HepG2 (cell line): ENCODE data around the gene NEU1. TPM values are rescaled to one million over a fixed set of nuclear protein-coding genes. Genes with fewer than 3 reads are reported as not detected.

Experiments
- E2F1 ChIP-seq: sonication (generic); formaldehyde crosslinking; IDR thresholded peaks from 2 replicates; pipeline ENCODE4 v1.5.0; 2020; ENCODE audit warnings: missing genetic modification reagents
- EEA1 ChIP-seq: sonication (generic); formaldehyde crosslinking; IDR thresholded peaks from 2 replicates; pipeline ENCODE4 v1.5.1; 2020; ENCODE audit warnings: mild to moderate bottlenecking, missing genetic modification reagents, borderline replicate concordance
- HOXA5 ChIP-seq: sonication (generic); formaldehyde crosslinking; IDR thresholded peaks from 2 replicates; pipeline ENCODE4 v1.4.0; 2020; ENCODE audit warnings: missing genetic modification reagents
- NR2F1 ChIP-seq, 2 experiments: fragments of 450-650 bp in 1 of 2; formaldehyde crosslinking in 1 of 2; IDR thresholded peaks; 2 replicates each; pipeline versions ENCODE4 v1.5.0 to v1.6.1; 2016 to 2020; ENCODE audit warnings: mild to moderate bottlenecking in 1 of 2, missing compliant biosample characterization in 1 of 2, missing genetic modification reagents in 1 of 2, moderate library complexity in 1 of 2
- RAD51 ChIP-seq: fragments of 450-650 bp; IDR thresholded peaks from 2 replicates; pipeline ENCODE4 v1.6.1; 2016; ENCODE audit warnings: borderline replicate concordance
- RFX5 ChIP-seq: IDR thresholded peaks from 2 replicates; pipeline ENCODE4 v1.6.1; 2011; ENCODE audit warnings: low read depth, low read length, improper control_type of control experiment
- SPEN ChIP-seq: sonication (generic); formaldehyde crosslinking; IDR thresholded peaks from 2 replicates; pipeline ENCODE4 v1.5.1; 2020; ENCODE audit warnings: low read depth, mild to moderate bottlenecking, missing genetic modification reagents
- UBTF ChIP-seq: sonication (generic); formaldehyde crosslinking; IDR thresholded peaks from 2 replicates; pipeline ENCODE4 v1.4.0; 2020; ENCODE audit warnings: mild to moderate bottlenecking, missing genetic modification reagents
- USF2 ChIP-seq, 2 experiments: sonication (generic) in 1 of 2; formaldehyde crosslinking in 1 of 2; IDR thresholded peaks; 2 replicates each; pipeline versions ENCODE4 v1.5.1 to v1.6.1; 2011 to 2020; ENCODE audit warnings: borderline replicate concordance in 1 of 2, low read depth in 1 of 2, low read length in 1 of 2, mild to moderate bottlenecking in 1 of 2, missing genetic modification reagents in 1 of 2, moderate library complexity in 1 of 2
- ZNF503 ChIP-seq: sonication (generic); formaldehyde crosslinking; IDR thresholded peaks from 2 replicates; pipeline ENCODE4 v1.4.0; 2020; ENCODE audit warnings: missing genetic modification reagents
- ZNF547 ChIP-seq: sonication (generic); formaldehyde crosslinking; IDR thresholded peaks from 2 replicates; pipeline ENCODE4 v1.5.1; 2020; ENCODE audit warnings: mild to moderate bottlenecking, missing genetic modification reagents
- polyA plus RNA-seq, 8 experiments: library from polyadenylated mRNA; depleted of rRNA in 3 of 8; stranded (reverse) in 7 of 8; unstranded in 1 of 8; fragments of >200 nt; fragmentation: Illumina TruSeq in 4 of 8; extraction: Trizol in 4 of 8; gene quantifications; 2 replicates each; pipeline versions ENCODE4 v1.2.1 to v1.2.3, GENCODE V29; 2011 to 2016; ENCODE audit warnings: low read depth in 4 of 8, missing spikeins in 1 of 8, mixed read lengths in 1 of 8; ENCODE audit not compliant: insufficient read depth in 1 of 8
- total RNA-seq, 5 experiments: library from RNA; depleted of rRNA; stranded (reverse); fragments of >200 nt; fragmentation: Illumina TruSeq; extraction: Trizol; gene quantifications; 2 replicates each; pipeline ENCODE4 v1.2.3, GENCODE V29; 2016; ENCODE audit warnings: low read depth in 1 of 5
- TF ChIP-seq, protein P1 (sequence below): sonication (generic); formaldehyde crosslinking; IDR thresholded peaks from 2 replicates; pipeline ENCODE4 v1.4.0; 2020; ENCODE audit warnings: low read depth, mild to moderate bottlenecking, missing genetic modification reagents

Gene NEU1
- total and polyA plus RNA-seq, 2 of the 13 experiments (the other 11 are each of a cell fraction or from before 2014, with no cell fraction given), result 215 to 297 TPM

DNA sequence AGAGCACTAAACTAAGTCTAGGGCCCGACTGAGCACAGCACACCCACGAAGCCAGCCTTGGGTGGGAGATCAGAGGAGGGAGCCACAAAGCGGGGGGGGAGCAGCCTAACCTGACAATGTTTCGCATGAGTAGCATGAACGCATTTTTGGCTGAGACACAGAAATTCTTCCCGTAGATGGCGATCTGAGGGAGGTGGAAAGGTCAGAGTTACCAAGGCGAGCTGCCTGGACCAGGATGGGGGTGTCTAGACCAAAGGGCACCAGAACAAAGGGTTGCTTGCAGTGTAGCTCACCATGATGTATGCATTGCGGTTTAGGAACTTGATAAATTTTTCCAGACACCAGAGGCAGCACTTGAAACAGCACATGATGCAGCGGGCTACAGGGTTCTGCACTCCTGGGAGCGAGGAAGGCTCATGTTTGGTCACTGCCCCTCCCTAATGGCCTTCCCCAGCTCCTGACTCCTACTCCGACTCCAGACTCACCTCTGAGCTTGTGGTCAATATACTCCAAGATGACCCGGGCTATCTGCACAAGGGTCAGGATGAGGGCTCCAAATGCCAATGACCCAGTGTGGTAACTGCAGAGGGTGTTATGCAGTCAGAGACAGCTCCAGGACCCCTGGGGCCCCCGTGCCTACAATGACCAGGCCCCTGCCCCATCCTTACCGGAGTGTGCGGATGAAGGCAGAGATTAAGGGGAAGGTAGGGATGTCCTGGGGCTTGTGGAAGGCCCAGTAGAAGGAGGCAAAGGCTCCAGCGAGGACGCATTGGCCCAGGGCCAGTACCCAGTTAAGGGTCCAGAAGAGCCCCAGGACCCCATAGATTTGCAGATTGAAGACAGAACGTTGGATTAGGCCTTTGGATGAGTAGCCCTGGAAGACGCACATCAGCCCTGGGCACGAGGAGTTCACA is 2.8 kb upstream of the NEU1 start (continued):
- TF ChIP-seq NR2F1 (CRISPR knock-in tag; IDR thresholded peaks at IDR 0.05) (peak; percentile 95), USF2 (IDR thresholded peaks at IDR 0.05; ENCODE audit: low read depth, low read length) (peak; percentile 54), USF2 (CRISPR knock-in tag; IDR thresholded peaks at IDR 0.05; ENCODE audit: borderline replicate concordance) (0 out of 2 replicates have a peak, but pooled peaks have one; percentile 62), EEA1 (no peak), UBTF (CRISPR knock-in tag) (peak; percentile 64), RFX5 (no peak), ZNF547 (CRISPR knock-in tag) (peak; percentile 64), RAD51 (no peak), ZNF503 (CRISPR knock-in tag) (peak; percentile 93), SPEN (CRISPR knock-in tag) (peak; percentile 83), E2F1 (no peak), HOXA5 (peak; percentile 83)
- TF ChIP-seq, protein P1, sequence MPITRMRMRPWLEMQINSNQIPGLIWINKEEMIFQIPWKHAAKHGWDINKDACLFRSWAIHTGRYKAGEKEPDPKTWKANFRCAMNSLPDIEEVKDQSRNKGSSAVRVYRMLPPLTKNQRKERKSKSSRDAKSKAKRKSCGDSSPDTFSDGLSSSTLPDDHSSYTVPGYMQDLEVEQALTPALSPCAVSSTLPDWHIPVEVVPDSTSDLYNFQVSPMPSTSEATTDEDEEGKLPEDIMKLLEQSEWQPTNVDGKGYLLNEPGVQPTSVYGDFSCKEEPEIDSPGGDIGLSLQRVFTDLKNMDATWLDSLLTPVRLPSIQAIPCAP, result no peak
